Muscle of arm (tissue), 12 donors: ENCODE results near the gene SPATS2L. TPM values are rescaled to one million over a fixed set of nuclear protein-coding genes. Genes with fewer than 3 reads are reported as not detected.

Experiments
- DNase-seq: peaks from one replicate; pipeline ENCODE4 v3.0.0-alpha.2; 2013
- polyA plus RNA-seq, 12 donors: library from polyadenylated mRNA; unstranded; fragments of 120-200 nt; gene quantifications; one replicate each; pipeline ENCODE4 v1.2.1, GENCODE V29; 2013; ENCODE audit not compliant: insufficient read length in 12 of 12

The SPATS2L gene
- polyA plus RNA-seq, 12 donors = 200 to 265 (median 233) TPM; not detected in 1

GRCh38 chr2:200405599-200406298 lies 99.3 kb downstream of the SPATS2L start:
- no peak for DNase-seq

- DNase-seq = no peak
These were observed 99.9 kb downstream of the SPATS2L start for GRCh38 chr2:200406379-200406778.

- no peak for DNase-seq
These were observed 102.2 kb downstream of the SPATS2L start for GRCh38 chr2:200408428-200409316.

GRCh38 chr2:200411831-200412230 lies 105.3 kb downstream of the SPATS2L start:
- DNase-seq = no peak

- no peak for DNase-seq
These were observed 107.9 kb downstream of the SPATS2L start for GRCh38 chr2:200414367-200414766.

- DNase-seq = no peak
These were observed 109.0 kb downstream of the SPATS2L start for GRCh38 chr2:200415455-200415854.

GRCh38 chr2:200416878-200417277 lies 110.4 kb downstream of the SPATS2L start:
- DNase-seq = no peak

GRCh38 chr2:200417366-200417765 lies 110.9 kb downstream of the SPATS2L start:
- DNase-seq = no peak

- DNase-seq = no peak
These were observed 111.9 kb downstream of the SPATS2L start for GRCh38 chr2:200418399-200418798.

GRCh38 chr2:200419325-200419724 lies 112.8 kb downstream of the SPATS2L start:
- no peak for DNase-seq

GRCh38 chr2:200421270-200421669 lies 114.8 kb downstream of the SPATS2L start:
- no peak for DNase-seq

- DNase-seq = no peak
These were observed 115.6 kb downstream of the SPATS2L start for GRCh38 chr2:200422071-200422470.

- no peak for DNase-seq
These were observed 116.2 kb downstream of the SPATS2L start for GRCh38 chr2:200422532-200423261.

- DNase-seq = no peak
These were observed 117.0 kb downstream of the SPATS2L start for GRCh38 chr2:200423541-200423940.

GRCh38 chr2:200425026-200425821 lies 118.7 kb downstream of the SPATS2L start:
- DNase-seq = no peak

GRCh38 chr2:200426754-200427153 lies 120.3 kb downstream of the SPATS2L start:
- DNase-seq = no peak

- no peak for DNase-seq
These were observed 122.6 kb downstream of the SPATS2L start for GRCh38 chr2:200428961-200429665.

GRCh38 chr2:200430017-200430416 lies 123.5 kb downstream of the SPATS2L start:
- no peak for DNase-seq

GRCh38 chr2:200431996-200432705 lies 125.7 kb downstream of the SPATS2L start:
- no peak for DNase-seq

GRCh38 chr2:200435379-200435778 lies 128.9 kb downstream of the SPATS2L start:
- DNase-seq = no peak
